Endothelial cell of umbilical vein (primary cell): ENCODE results near the gene TP53TG5. TPM values are rescaled to one million over a fixed set of nuclear protein-coding genes. Genes with fewer than 3 reads are reported as not detected.

Source experiments
- BruUV-seq: library from RNA; stranded (reverse); fragments of 400-500 nt; replicated peaks from 2 replicates; lab custom pipeline; 2021; lab: Mats Ljungman, UMichigan
- CTCF ChIA-PET: fragments of 300-600, 350-600 bp; sonication (Branson Sonifier 250); formaldehyde crosslinking; loops from one replicate; lab custom pipeline; 2021; ENCODE audit warnings: antibody characterized with exemption, inconsistent platforms; lab: Charles Lee
- POLR2A ChIA-PET: fragments of 300-600, 350-600 bp; sonication (Branson Sonifier 250); formaldehyde crosslinking; loops from one replicate; lab custom pipeline; 2021; ENCODE audit warnings: antibody characterized with exemption, inconsistent platforms; lab: Charles Lee
- DNase-seq: peaks from one replicate; pipeline ENCODE4 v3.0.0-alpha.2; 2011; ENCODE audit warnings: low read depth, low spot score
- FAIRE-seq: peaks from 2 replicates; lab custom pipeline; 2011; peaks lifted over from hg19 to GRCh38; lab: Jason Lieb, UNC
- H2AFZ ChIP-seq: 2 replicates; pipeline ENCODE4 v1.6.0; 2012; ENCODE audit warnings: low read depth, low read length, control low read depth, inconsistent platforms
- H3K27ac ChIP-seq: 2 replicates; pipeline ENCODE4 v1.5.1; 2011; ENCODE audit warnings: low read depth, mild to moderate bottlenecking, control low read depth, low read length, moderate library complexity; ENCODE audit not compliant: insufficient read depth
- H3K27me3 ChIP-seq, 2 experiments: 2 replicates each; pipeline versions ENCODE4 v1.6.0 to v1.6.1; 2011; ENCODE audit warnings: low read length in 2 of 2, mixed read lengths in 1 of 2; ENCODE audit not compliant: control insufficient read depth in 2 of 2, insufficient read depth in 2 of 2
- H3K36me3 ChIP-seq, 2 experiments: 2 replicates in 1 of 2; 3 replicates in 1 of 2; pipeline ENCODE4 v1.5.1; 2011; ENCODE audit warnings: low read length in 2 of 2, mild to moderate bottlenecking in 1 of 2, moderate library complexity in 1 of 2; ENCODE audit not compliant: control insufficient read depth in 2 of 2, insufficient read depth in 2 of 2; ENCODE audit errors: extremely low read depth in 1 of 2
- H3K4me1 ChIP-seq: 3 replicates; pipeline ENCODE4 v1.5.1; 2011; ENCODE audit warnings: mild to moderate bottlenecking, low read length; ENCODE audit not compliant: control insufficient read depth, insufficient read depth; ENCODE audit errors: extremely low read depth
- H3K4me2 ChIP-seq: 2 replicates; pipeline ENCODE4 v1.6.1; 2011; ENCODE audit warnings: low read length, control low read depth, mixed read lengths; ENCODE audit not compliant: insufficient read depth
- H3K4me3 ChIP-seq, 3 experiments: fragments of 200-600 bp in 1 of 3; sonication (generic), shearing (Covaris generic) in 1 of 3; replicated peaks in 1 of 3; 2 replicates each; pipeline ENCODE4 v1.5.1; 2011 to 2016; ENCODE audit warnings: control low read depth in 3 of 3, low read length in 3 of 3, mild to moderate bottlenecking in 2 of 3, inconsistent platforms in 1 of 3, low read depth in 1 of 3, moderate library complexity in 1 of 3; ENCODE audit not compliant: insufficient read depth in 1 of 3
- H3K79me2 ChIP-seq: 2 replicates; pipeline ENCODE4 v1.6.0; 2012; ENCODE audit warnings: low read length, inconsistent platforms; ENCODE audit not compliant: control insufficient read depth, insufficient read depth
- H3K9ac ChIP-seq: replicated peaks from 2 replicates; pipeline ENCODE3; 2011; ENCODE audit warnings: low read length, control low read depth; ENCODE audit not compliant: insufficient read depth; ENCODE audit errors: extremely low read depth
- H3K9me1 ChIP-seq: replicated peaks from 3 replicates; pipeline ENCODE4 v1.6.0; 2011; ENCODE audit warnings: mild to moderate bottlenecking, low read length; ENCODE audit not compliant: control insufficient read depth, insufficient read depth; ENCODE audit errors: extremely low read depth
- H3K9me3 ChIP-seq: replicated peaks from 2 replicates; pipeline ENCODE4 v1.5.1; 2012; ENCODE audit warnings: low read length, inconsistent platforms; ENCODE audit not compliant: control insufficient read depth, insufficient read depth
- H4K20me1 ChIP-seq: replicated peaks from 2 replicates; pipeline ENCODE3; 2011; ENCODE audit warnings: mild to moderate bottlenecking, low read length; ENCODE audit not compliant: control insufficient read depth, insufficient read depth; ENCODE audit errors: extremely low read depth
- CTCF ChIP-seq, 2 donors: IDR thresholded peaks; 1 replicate in 1 of 2; 2 replicates in 1 of 2; pipeline ENCODE4 v1.5.1; 2011; ENCODE audit warnings: low read length in 2 of 2, mild to moderate bottlenecking in 2 of 2, moderate library complexity in 2 of 2, control low read depth in 1 of 2, inconsistent platforms in 1 of 2, low read depth in 1 of 2; ENCODE audit not compliant: insufficient read depth in 1 of 2; ENCODE audit errors: extremely low read depth in 1 of 2
- EZH2 ChIP-seq: IDR thresholded peaks from 2 replicates; pipeline ENCODE4 v1.6.1; 2012; ENCODE audit warnings: borderline replicate concordance, low read depth, mild to moderate bottlenecking, moderate library complexity, low read length, inconsistent platforms; ENCODE audit not compliant: severe bottlenecking
- FOS ChIP-seq: IDR thresholded peaks from 2 replicates; pipeline ENCODE4 v1.6.1; 2011; ENCODE audit warnings: mild to moderate bottlenecking, low read length, moderate library complexity, borderline replicate concordance; ENCODE audit not compliant: insufficient read depth
- GATA2 ChIP-seq: IDR thresholded peaks from 2 replicates; pipeline ENCODE4 v1.7.0; 2011; ENCODE audit warnings: low read depth, mild to moderate bottlenecking, moderate library complexity, mixed read lengths, low read length; ENCODE audit not compliant: insufficient read length, insufficient read depth
- JUN ChIP-seq: IDR thresholded peaks from 2 replicates; pipeline ENCODE4 v1.6.1; 2011; ENCODE audit warnings: borderline replicate concordance, low read depth; ENCODE audit not compliant: insufficient read length, insufficient read depth
- MAX ChIP-seq: IDR thresholded peaks from 2 replicates; pipeline ENCODE4 v1.6.1; 2011; ENCODE audit not compliant: insufficient read depth, insufficient read length
- MYC ChIP-seq: IDR thresholded peaks from one replicate; pipeline ENCODE4 v1.6.1; 2011; ENCODE audit warnings: mild to moderate bottlenecking, low read depth, low read length
- POLR2A ChIP-seq: IDR thresholded peaks from 2 replicates; pipeline ENCODE4 v1.6.1; 2012; ENCODE audit warnings: low read depth, mild to moderate bottlenecking, control low read depth, low read length
- POLR2AphosphoS5 ChIP-seq: IDR thresholded peaks from 2 replicates; pipeline ENCODE4 v1.6.1; 2012; ENCODE audit warnings: low read depth, mild to moderate bottlenecking, control low read depth, low read length, moderate library complexity; ENCODE audit not compliant: insufficient read depth
- dilution Hi-C: fragments of 300-500 bp; cut with MboI; formaldehyde crosslinking; loops from one replicate; pipeline ENCODE4 v1.15.0; 2019; ENCODE audit warnings: low sequenced_read_pairs; ENCODE audit not compliant: extremely low pct_ligation_motif_present
- intact Hi-C: fragments of 100-400 bp; cut with micrococcal nuclease; formaldehyde crosslinking; loops from one replicate; pipeline ENCODE4 v1.10.0; 2022
- polyA plus RNA-seq, 4 experiments: library from polyadenylated mRNA; depleted of rRNA in 3 of 4; stranded (reverse) in 3 of 4; unstranded in 1 of 4; fragments of >200 nt; gene quantifications; 2 replicates each; pipeline versions ENCODE4 v1.2.1 to v1.2.3, GENCODE V29; 2011 to 2012; ENCODE audit warnings: missing spikeins in 1 of 4
- total RNA-seq: library from RNA; stranded (reverse); gene quantifications from 2 replicates; pipeline ENCODE4 v1.2.3, GENCODE V29; 2021

Gene TP53TG5
- total and polyA plus RNA-seq, 2 donors (not counting 3 experiments of a cell fraction or from before 2014, with no cell fraction given): not detected

GRCh38 chr20:45366192-45366591, 11.9 kb downstream of the TP53TG5 start:
- Histone ChIP-seq H3K9me1 (no peaks in the 10 kb centered on the region), H4K20me1 (no peaks in the 10 kb centered on the region), H3K4me1 (peaks cover 10% of the 10 kb centered on the region), H3K79me2 (peaks cover 12% of the 10 kb centered on the region), H3K27me3 (no peaks in the 10 kb centered on the region), H3K4me2 (no peak overlapping the region), H3K9ac (no peak overlapping the region), H3K4me3 (no peak overlapping the region), H3K27ac (no peak overlapping the region), H2AFZ (no peak overlapping the region), H3K9me3 (no peaks in the 10 kb centered on the region), H3K36me3 (peaks cover 0 to 11% of the 10 kb centered on the region in 2 experiments)
- FAIRE-seq (no peak), DNase-seq (no peak)
- POLR2A ChIA-PET: no interaction called here
- intact Hi-C loops: no loop called here
- dilution Hi-C loops: no loop called here
- no peak for TF ChIP-seq CTCF (IDR thresholded peaks at IDR 0.05; ENCODE audit: extremely low read depth in 1 of 2, insufficient read depth in 1 of 2, low read depth in 1 of 2, low read length in 2 of 2)
- TF ChIP-seq GATA2: no peak
- no peak for TF ChIP-seq POLR2AphosphoS5
- no peak for TF ChIP-seq EZH2
- TF ChIP-seq FOS: no peak
- TF ChIP-seq MYC: no peak
- TF ChIP-seq MAX: no peak
- no peak for TF ChIP-seq JUN
- no peak for TF ChIP-seq POLR2A
- CTCF ChIA-PET: interaction anchor here (1.2 to 1.9 kb wide), 2 partner anchors 8 to 71 kb away, joined by 5 to 10 read pairs; no protein-coding TSS in a partner anchor
- BruUV-seq: no TSS peak
